CD8-positive, alpha-beta memory T cell (primary cell): ENCODE data around the gene MAP1B. TPM values are rescaled to one million over a fixed set of nuclear protein-coding genes. Genes with fewer than 3 reads are reported as not detected.

Experiments used
- CTCF ChIA-PET: fragments of 350-600 bp; sonication (Branson Sonifier 250); formaldehyde crosslinking; loops from one replicate; lab custom pipeline; 2021; ENCODE audit warnings: antibody characterized with exemption; lab: Charles Lee
- POLR2A ChIA-PET: fragments of 350-600 bp; sonication (Branson Sonifier 250); formaldehyde crosslinking; loops from one replicate; lab custom pipeline; 2021; ENCODE audit warnings: antibody characterized with exemption; lab: Charles Lee
- DNase-seq, 5 donors: peaks; one replicate each; pipeline versions ENCODE4 v3.0.0 to v3.0.0-alpha.2; 2020 to 2022; ENCODE audit warnings: mixed read lengths in 1 of 5
- H3K27ac ChIP-seq: one replicate; pipeline ENCODE4 v1.7.0; 2013; ENCODE audit warnings: low read depth, mild to moderate bottlenecking, low read length, moderate library complexity
- H3K27me3 ChIP-seq: 2 replicates; pipeline ENCODE4 v1.7.0; 2013; ENCODE audit warnings: low read length, mild to moderate bottlenecking; ENCODE audit not compliant: insufficient read depth, poor library complexity, severe bottlenecking
- H3K36me3 ChIP-seq: 2 replicates; pipeline ENCODE4 v1.7.0; 2013; ENCODE audit warnings: mild to moderate bottlenecking, low read length, moderate library complexity; ENCODE audit not compliant: insufficient read depth
- H3K4me1 ChIP-seq: 2 replicates; pipeline ENCODE4 v1.7.0; 2013; ENCODE audit warnings: mild to moderate bottlenecking, low read length, moderate library complexity; ENCODE audit not compliant: insufficient read depth
- H3K4me3 ChIP-seq: 2 replicates; pipeline ENCODE4 v1.7.0; 2013; ENCODE audit warnings: mild to moderate bottlenecking, low read length
- H3K9me3 ChIP-seq: 2 replicates; pipeline ENCODE4 v1.7.0; 2013; ENCODE audit warnings: mild to moderate bottlenecking, low read length
- H3K27ac Mint-ChIP-seq, 8 donors: one replicate each; pipeline ENCODE4 v1.8.0; 2020 to 2021; ENCODE audit warnings: mixed read lengths in 8 of 8, mild to moderate bottlenecking in 6 of 8, inconsistent platforms in 3 of 8, moderate library complexity in 3 of 8
- H3K27me3 Mint-ChIP-seq, 2 donors: one replicate each; pipeline ENCODE4 v1.8.0; 2020 to 2021; ENCODE audit warnings: mixed read lengths in 2 of 2, mild to moderate bottlenecking in 1 of 2, moderate library complexity in 1 of 2
- H3K36me3 Mint-ChIP-seq, 3 donors: one replicate each; pipeline ENCODE4 v1.8.0; 2020 to 2021; ENCODE audit warnings: mixed read lengths in 3 of 3, inconsistent platforms in 1 of 3, mild to moderate bottlenecking in 1 of 3
- H3K4me1 Mint-ChIP-seq, 3 donors: one replicate each; pipeline ENCODE4 v1.8.0; 2020 to 2021; ENCODE audit warnings: mixed read lengths in 3 of 3, inconsistent platforms in 1 of 3, mild to moderate bottlenecking in 1 of 3
- H3K4me3 Mint-ChIP-seq, 7 donors: one replicate each; pipeline ENCODE4 v1.8.0; 2020 to 2021; ENCODE audit warnings: mixed read lengths in 7 of 7, mild to moderate bottlenecking in 6 of 7, moderate library complexity in 4 of 7, inconsistent platforms in 2 of 7
- H3K9me3 Mint-ChIP-seq, 5 donors: one replicate each; pipeline ENCODE4 v1.8.0; 2020 to 2022; ENCODE audit warnings: mixed read lengths in 5 of 5, mild to moderate bottlenecking in 3 of 5, moderate library complexity in 2 of 5, inconsistent platforms in 1 of 5
- polyA plus RNA-seq: library from polyadenylated mRNA; unstranded; fragments of 300-500 nt; fragmentation: Illumina TruSeq; gene quantifications from one replicate; pipeline ENCODE4 v1.2.3, GENCODE V29; 2021
- total RNA-seq, 2 experiments: library from RNA; stranded (reverse); gene quantifications; one replicate each; pipeline ENCODE4 v1.2.3, GENCODE V29; 2021

The MAP1B gene
- total and polyA plus RNA-seq, 3 experiments from 2014 or later = 0.13 to 0.18 (median 0.16) TPM

DNA sequence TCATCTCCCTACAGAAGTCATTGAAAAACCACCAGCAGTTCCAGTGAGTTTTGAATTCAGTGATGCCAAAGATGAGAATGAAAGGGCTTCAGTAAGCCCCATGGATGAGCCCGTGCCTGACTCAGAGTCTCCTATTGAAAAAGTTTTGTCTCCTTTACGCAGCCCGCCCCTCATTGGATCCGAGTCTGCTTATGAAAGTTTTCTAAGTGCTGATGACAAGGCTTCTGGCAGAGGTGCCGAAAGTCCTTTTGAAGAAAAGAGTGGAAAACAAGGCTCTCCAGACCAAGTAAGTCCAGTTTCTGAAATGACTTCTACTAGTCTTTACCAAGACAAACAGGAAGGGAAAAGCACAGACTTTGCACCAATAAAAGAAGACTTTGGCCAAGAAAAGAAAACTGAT is 90.1 kb downstream of the MAP1B start:
- Mint-ChIP-seq H3K27me3 (peaks cover 36 to 60% of the 10 kb centered on the region in 2 donors), H3K4me1 (peaks cover 16 to 25% (median 22%) of the 10 kb centered on the region in 3 donors), H3K9me3 (peaks cover 0 to 5% (median 2%) of the 10 kb centered on the region in 5 donors), H3K4me3 (no peak overlapping the region), H3K36me3 (peaks cover 0 to 13% (median 4%) of the 10 kb centered on the region in 3 donors), H3K27ac (no peak overlapping the region)
- H3K27ac ChIP-seq = no peak overlapping the region
- ChIA-PET POLR2A (no interaction called here), CTCF (no interaction called here)
- no peaks in the 10 kb centered on the region for H3K9me3 ChIP-seq
- no peak overlapping the region for H3K4me3 ChIP-seq
- DNase-seq = no peak
- H3K4me1 ChIP-seq = peaks cover 15% of the 10 kb centered on the region
- H3K27me3 ChIP-seq = peaks cover 28% of the 10 kb centered on the region
- H3K36me3 ChIP-seq = no peaks in the 10 kb centered on the region

DNA sequence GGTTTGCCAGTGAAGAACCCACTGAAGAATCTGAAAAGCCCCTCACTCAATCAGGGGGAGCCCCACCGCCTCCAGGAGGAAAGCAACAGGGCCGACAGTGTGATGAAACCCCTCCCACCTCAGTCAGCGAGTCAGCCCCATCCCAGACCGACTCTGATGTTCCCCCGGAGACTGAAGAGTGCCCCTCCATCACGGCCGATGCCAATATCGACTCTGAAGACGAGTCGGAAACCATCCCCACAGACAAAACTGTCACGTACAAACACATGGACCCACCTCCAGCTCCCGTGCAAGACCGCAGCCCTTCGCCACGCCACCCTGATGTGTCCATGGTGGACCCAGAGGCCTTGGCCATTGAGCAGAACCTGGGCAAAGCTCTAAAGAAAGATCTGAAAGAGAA is 92.4 kb downstream of the MAP1B start:
- Mint-ChIP-seq H3K4me1 (peaks cover 12 to 16% (median 15%) of the 10 kb centered on the region in 3 donors), H3K27me3 (peaks cover 25 to 45% of the 10 kb centered on the region in 2 donors), H3K9me3 (peaks cover 0 to 5% (median 2%) of the 10 kb centered on the region in 5 donors), H3K36me3 (peaks cover 0 to 13% (median 4%) of the 10 kb centered on the region in 3 donors), H3K4me3 (no peak overlapping the region), H3K27ac (no peak overlapping the region)
- Histone ChIP-seq H3K4me3 (no peak overlapping the region), H3K27ac (no peak overlapping the region), H3K36me3 (no peaks in the 10 kb centered on the region), H3K4me1 (peaks cover 10% of the 10 kb centered on the region), H3K27me3 (peaks cover 19% of the 10 kb centered on the region), H3K9me3 (no peaks in the 10 kb centered on the region)
- ChIA-PET POLR2A (no interaction called here), CTCF (no interaction called here)
- DNase-seq = no peak

DNA sequence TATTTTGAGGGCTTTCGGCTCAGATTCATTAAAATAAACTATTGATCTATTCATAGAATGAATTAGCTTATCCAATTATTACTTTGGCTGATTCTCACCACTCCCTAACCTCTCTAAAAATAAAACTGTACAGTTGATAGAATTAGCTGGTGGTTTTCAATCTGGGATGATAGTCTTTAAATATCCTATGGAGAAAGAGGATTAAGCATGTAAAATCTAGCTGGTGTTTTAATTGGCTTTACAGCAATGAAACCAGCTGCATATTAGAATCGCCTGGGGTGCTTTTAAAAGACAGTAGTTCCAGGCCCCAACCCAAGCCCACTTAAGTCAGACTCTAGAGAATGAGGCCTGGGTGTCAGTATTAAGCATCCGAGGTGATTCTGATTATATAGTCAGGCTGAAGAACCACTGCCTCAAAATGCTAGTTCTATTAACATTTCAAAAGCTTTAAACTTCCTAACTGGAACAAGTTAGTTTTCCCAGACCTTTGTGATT is 95.1 kb downstream of the MAP1B start:
- ChIA-PET CTCF (no interaction called here), POLR2A (no interaction called here)
- Mint-ChIP-seq H3K4me1 (no peaks in the 10 kb centered on the region), H3K4me3 (no peak overlapping the region), H3K9me3 (no peaks in the 10 kb centered on the region), H3K27me3 (peaks cover 11 to 18% of the 10 kb centered on the region in 2 donors), H3K27ac (no peak overlapping the region), H3K36me3 (peaks cover 0 to 4% (median 3%) of the 10 kb centered on the region in 3 donors)
- no peak for DNase-seq
- Histone ChIP-seq H3K4me1 (no peaks in the 10 kb centered on the region), H3K27me3 (no peaks in the 10 kb centered on the region), H3K9me3 (no peaks in the 10 kb centered on the region), H3K36me3 (no peaks in the 10 kb centered on the region), H3K27ac (no peak overlapping the region), H3K4me3 (no peak overlapping the region)

GRCh38 chr5:72203251-72203845 is 96.1 kb downstream of the MAP1B start:
- Mint-ChIP-seq H3K4me3 (no peak overlapping the region), H3K27me3 (peaks cover 6 to 8% of the 10 kb centered on the region in 2 donors), H3K4me1 (no peaks in the 10 kb centered on the region), H3K27ac (no peak overlapping the region), H3K9me3 (no peaks in the 10 kb centered on the region), H3K36me3 (peaks cover 0 to 4% (median 3%) of the 10 kb centered on the region in 3 donors)
- DNase-seq = no peak
- no peak overlapping the region for H3K27ac ChIP-seq
- H3K4me1 ChIP-seq = no peaks in the 10 kb centered on the region
- H3K9me3 ChIP-seq = no peaks in the 10 kb centered on the region
- H3K27me3 ChIP-seq = no peaks in the 10 kb centered on the region
- ChIA-PET CTCF (no interaction called here), POLR2A (no interaction called here)
- no peaks in the 10 kb centered on the region for H3K36me3 ChIP-seq
- H3K4me3 ChIP-seq = no peak overlapping the region

DNA sequence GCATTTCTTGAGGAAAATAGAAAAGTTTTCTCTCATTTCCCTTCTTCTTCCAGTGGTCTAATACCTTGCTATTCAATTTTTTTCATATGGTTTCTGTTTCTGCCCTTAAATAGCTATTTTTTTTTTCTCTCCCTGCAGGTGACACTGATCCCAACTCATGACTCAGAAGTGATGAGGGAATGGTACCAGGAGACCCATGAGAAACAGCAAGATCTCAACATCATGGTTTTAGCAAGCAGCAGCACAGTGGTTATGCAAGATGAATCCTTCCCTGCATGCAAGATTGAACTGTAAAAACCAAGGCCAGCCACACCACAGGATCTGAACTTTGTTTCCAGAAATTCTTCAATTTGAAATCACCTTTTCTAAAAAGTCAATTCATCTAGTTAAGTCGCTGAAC is 97.7 kb downstream of the MAP1B start:
- POLR2A ChIA-PET = no interaction called here
- Mint-ChIP-seq H3K27me3 (peaks cover 0 to 3% of the 10 kb centered on the region in 2 donors), H3K4me3 (no peak overlapping the region)

DNA sequence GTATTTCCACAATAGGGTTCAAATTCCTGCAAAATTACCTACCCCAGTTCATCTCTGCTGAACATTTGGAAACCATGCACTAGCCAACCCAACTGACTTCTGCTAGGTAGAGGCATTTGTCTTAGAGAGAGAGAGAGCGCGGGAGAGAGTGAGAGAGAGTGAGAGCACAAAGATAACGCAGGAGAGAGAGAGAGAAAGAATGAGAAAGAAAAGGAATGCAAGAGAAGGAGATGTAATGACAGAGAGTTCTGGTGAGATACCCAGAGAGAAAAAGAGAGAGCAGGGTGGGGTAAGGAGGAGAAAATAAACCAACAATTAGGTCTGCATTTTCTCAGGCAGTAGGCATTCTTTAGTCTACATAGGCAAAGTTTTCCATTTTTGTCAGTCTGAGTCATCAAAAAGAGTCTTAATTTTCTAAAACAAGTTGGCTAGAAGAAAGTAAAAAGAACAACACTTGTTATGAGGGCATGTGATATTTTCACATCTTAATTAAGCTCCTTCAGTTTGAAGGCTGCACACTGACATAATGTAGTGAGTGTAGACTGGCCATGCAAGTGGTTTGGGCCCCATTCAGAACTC is 98.2 kb downstream of the MAP1B start:
- H3K27ac ChIP-seq = no peak overlapping the region
- DNase-seq = no peak
- H3K9me3 ChIP-seq = no peaks in the 10 kb centered on the region
- Mint-ChIP-seq H3K4me3 (no peak overlapping the region), H3K27me3 (peaks cover 0 to 3% of the 10 kb centered on the region in 2 donors), H3K36me3 (no peaks in the 10 kb centered on the region), H3K9me3 (no peaks in the 10 kb centered on the region), H3K4me1 (no peaks in the 10 kb centered on the region), H3K27ac (peak overlapping the region in 1 of 8 donors; percentile 33)
- no peaks in the 10 kb centered on the region for H3K4me1 ChIP-seq
- no peak overlapping the region for H3K4me3 ChIP-seq
- ChIA-PET POLR2A (no interaction called here), CTCF (no interaction called here)
- H3K36me3 ChIP-seq = no peaks in the 10 kb centered on the region
- H3K27me3 ChIP-seq = no peaks in the 10 kb centered on the region

More for the DNA sequence above, 97.7 kb downstream of the MAP1B start:
- H3K36me3 Mint-ChIP-seq = no peaks in the 10 kb centered on the region
- no peaks in the 10 kb centered on the region for H3K9me3 Mint-ChIP-seq
- Histone ChIP-seq H3K36me3 (no peaks in the 10 kb centered on the region), H3K9me3 (no peaks in the 10 kb centered on the region), H3K4me3 (no peak overlapping the region), H3K27me3 (no peaks in the 10 kb centered on the region), H3K4me1 (no peaks in the 10 kb centered on the region), H3K27ac (no peak overlapping the region)
- no peak overlapping the region for H3K27ac Mint-ChIP-seq
- CTCF ChIA-PET = no interaction called here
- DNase-seq = no peak
- no peaks in the 10 kb centered on the region for H3K4me1 Mint-ChIP-seq

GRCh38 chr5:72206160-72206559 is 98.9 kb downstream of the MAP1B start:
- DNase-seq = no peak
- Mint-ChIP-seq H3K36me3 (peaks cover 0 to under 1% (median 0%) of the 10 kb centered on the region in 3 donors), H3K27ac (no peak overlapping the region), H3K4me1 (no peaks in the 10 kb centered on the region), H3K4me3 (no peak overlapping the region), H3K27me3 (peaks cover 0 to 3% of the 10 kb centered on the region in 2 donors), H3K9me3 (no peaks in the 10 kb centered on the region)
- H3K27ac ChIP-seq = no peak overlapping the region
- no peaks in the 10 kb centered on the region for H3K27me3 ChIP-seq
- POLR2A ChIA-PET = no interaction called here
- H3K9me3 ChIP-seq = no peaks in the 10 kb centered on the region
- H3K4me1 ChIP-seq = no peaks in the 10 kb centered on the region
- CTCF ChIA-PET = no interaction called here
- no peak overlapping the region for H3K4me3 ChIP-seq
- no peaks in the 10 kb centered on the region for H3K36me3 ChIP-seq

- Mint-ChIP-seq H3K27ac (no peak overlapping the region), H3K9me3 (no peaks in the 10 kb centered on the region), H3K4me3 (no peak overlapping the region), H3K27me3 (peaks cover 0 to 3% of the 10 kb centered on the region in 2 donors), H3K4me1 (no peaks in the 10 kb centered on the region), H3K36me3 (peaks cover 0 to 1% (median 0%) of the 10 kb centered on the region in 3 donors)
- ChIA-PET POLR2A (no interaction called here), CTCF (no interaction called here)
- Histone ChIP-seq H3K36me3 (no peaks in the 10 kb centered on the region), H3K4me1 (no peaks in the 10 kb centered on the region), H3K9me3 (no peaks in the 10 kb centered on the region), H3K27me3 (no peaks in the 10 kb centered on the region), H3K4me3 (no peak overlapping the region), H3K27ac (no peak overlapping the region)
- DNase-seq = no peak
These were observed 99.7 kb downstream of the MAP1B start for GRCh38 chr5:72206994-72207393.
